MCF 10A (cell line): ENCODE results near the gene IFT88. TPM values are rescaled to one million over a fixed set of nuclear protein-coding genes. Genes with fewer than 3 reads are reported as not detected.

Experiments
- BruUV-seq: library from RNA; stranded (reverse); fragments of 400-500 nt; replicated peaks from 2 replicates; lab custom pipeline; 2021; lab: Mats Ljungman, UMichigan
- CTCF ChIA-PET: fragments of 300-600 bp; sonication (Branson Sonifier 250); formaldehyde crosslinking; extraction: SDS; loops from one replicate; lab custom pipeline; 2021; ENCODE audit warnings: antibody characterized with exemption, inconsistent platforms; lab: Yijun Ruan, JAX
- POLR2A ChIA-PET: fragments of 300-600, 350-650 bp; sonication (Branson Sonifier 250); formaldehyde crosslinking; extraction: SDS; loops from one replicate; lab custom pipeline; 2020; ENCODE audit warnings: antibody characterized with exemption, inconsistent platforms; lab: Yijun Ruan, JAX
- DNase-seq: peaks from one replicate; pipeline ENCODE4 v3.0.0-alpha.2; 2018; ENCODE audit not compliant: unreplicated experiment
- H3K27ac Mint-ChIP-seq: one replicate; pipeline ENCODE4 v1.8.0; 2022; ENCODE audit warnings: mild to moderate bottlenecking, low read depth, mixed read lengths; ENCODE audit not compliant: unreplicated experiment
- H3K27me3 Mint-ChIP-seq: one replicate; pipeline ENCODE4 v1.8.0; 2022; ENCODE audit warnings: mixed read lengths; ENCODE audit not compliant: insufficient read depth, unreplicated experiment
- H3K36me3 Mint-ChIP-seq: one replicate; pipeline ENCODE4 v1.8.0; 2022; ENCODE audit warnings: mild to moderate bottlenecking, moderate library complexity, mixed read lengths; ENCODE audit not compliant: insufficient read depth, unreplicated experiment
- H3K4me1 Mint-ChIP-seq: one replicate; pipeline ENCODE4 v1.8.0; 2022; ENCODE audit warnings: mixed read lengths; ENCODE audit not compliant: insufficient read depth, unreplicated experiment
- H3K4me3 Mint-ChIP-seq: one replicate; pipeline ENCODE4 v1.8.0; 2022; ENCODE audit warnings: mild to moderate bottlenecking, moderate library complexity, mixed read lengths; ENCODE audit not compliant: unreplicated experiment
- H3K9me3 Mint-ChIP-seq: one replicate; pipeline ENCODE4 v1.8.0; 2022; ENCODE audit warnings: mixed read lengths; ENCODE audit not compliant: unreplicated experiment
- CTCF ChIP-seq: fragments of 200-600 bp; IDR thresholded peaks from one replicate; pipeline ENCODE4 v1.8.0; 2022; ENCODE audit warnings: antibody characterized with exemption, mild to moderate bottlenecking; ENCODE audit not compliant: unreplicated experiment
- intact Hi-C: fragments of 100-400 bp; cut with micrococcal nuclease; formaldehyde crosslinking; loops from 2 replicates; pipeline ENCODE4 v1.14.1; 2022
- total RNA-seq: library from RNA; stranded (reverse); gene quantifications from 2 replicates; pipeline ENCODE4 v1.2.3, GENCODE V29; 2022

Gene IFT88
- total RNA-seq, 1 experiment from 2014 or later, result 19.8 TPM

GRCh38 chr13:20714563-20715329 lies 147.8 kb downstream of the IFT88 start:
- Mint-ChIP-seq H3K4me3 (no peak overlapping the region), H3K4me1 (peaks cover 14% of the 10 kb centered on the region), H3K36me3 (no peaks in the 10 kb centered on the region), H3K9me3 (no peaks in the 10 kb centered on the region), H3K27ac (no peak overlapping the region), H3K27me3 (no peaks in the 10 kb centered on the region)
- BruUV-seq, result no TSS peak
- ChIA-PET CTCF (interaction anchor here (0.7 to 7.1 kb wide), 5 partner anchors 9 to 222 kb away, joined by 3 to 60 read pairs (median 4); no protein-coding TSS in a partner anchor), POLR2A (interaction anchor here (0.7 kb wide), 1 partner anchor 101 kb away, joined by 3 read pairs; no protein-coding TSS in a partner anchor)
- intact Hi-C loops, result loop anchor here (5.0 kb wide), 1 partner anchor 532 kb away; no protein-coding TSS in a partner anchor
- DNase-seq, result no peak
- TF ChIP-seq CTCF, result no peak

- H3K9me3 Mint-ChIP-seq, result no peaks in the 10 kb centered on the region
- H3K4me3 Mint-ChIP-seq, result no peak overlapping the region
- no peak for DNase-seq
- H3K27ac Mint-ChIP-seq, result no peak overlapping the region
- H3K4me1 Mint-ChIP-seq, result peaks cover 14% of the 10 kb centered on the region
- intact Hi-C loops, result no loop called here
- ChIA-PET POLR2A (interaction anchor here (0.7 kb wide), 1 partner anchor 100 kb away, joined by 3 read pairs; no protein-coding TSS in a partner anchor), CTCF (interaction anchor here (0.5 to 7.1 kb wide), 7 partner anchors 14 to 223 kb away, joined by 3 to 60 read pairs (median 3); no protein-coding TSS in a partner anchor)
- BruUV-seq, result no TSS peak
- no peaks in the 10 kb centered on the region for H3K36me3 Mint-ChIP-seq
- TF ChIP-seq CTCF, result no peak
- no peaks in the 10 kb centered on the region for H3K27me3 Mint-ChIP-seq
Observed at GRCh38 chr13:20715330-20715712, 148.4 kb downstream of the IFT88 start.

- BruUV-seq, result no TSS peak
- intact Hi-C loops, result no loop called here
Observed at GRCh38 chr13:20716951-20717350, 150.0 kb downstream of the IFT88 start.

More at GRCh38 chr13:20716951-20717350, 150.0 kb downstream of the IFT88 start:
- CTCF ChIA-PET, result interaction anchor here (1.2 kb wide), 1 partner anchor 212 kb away, joined by 3 read pairs; no protein-coding TSS in a partner anchor
- Mint-ChIP-seq H3K27ac (no peak overlapping the region), H3K4me3 (no peak overlapping the region), H3K9me3 (no peaks in the 10 kb centered on the region), H3K4me1 (peaks cover 14% of the 10 kb centered on the region), H3K36me3 (no peaks in the 10 kb centered on the region), H3K27me3 (no peaks in the 10 kb centered on the region)
- POLR2A ChIA-PET, result interaction anchor here (1.1 kb wide), 1 partner anchor 8 kb away, joined by 3 read pairs; no protein-coding TSS in a partner anchor
- DNase-seq, result no peak
- no peak for TF ChIP-seq CTCF
